NB4 (cell line): Measurements from ENCODE around the gene HSD17B12.

Source experiments
- MYC ChIP-seq: IDR thresholded peaks from 2 replicates; pipeline ENCODE4 v1.6.1; 2011; ENCODE audit warnings: low read depth, low read length
- POLR2A ChIP-seq: IDR thresholded peaks from 2 replicates; pipeline ENCODE4 v1.6.1; 2011; ENCODE audit warnings: mild to moderate bottlenecking; ENCODE audit not compliant: insufficient read length; ENCODE audit errors: extremely low read depth
- TF ChIP-seq, protein P1 (sequence below): IDR thresholded peaks from one replicate; pipeline ENCODE4 v1.5.1; 2012; ENCODE audit warnings: low read depth, low read length
- TF ChIP-seq, protein P2 (sequence below): IDR thresholded peaks from 2 replicates; pipeline ENCODE4 v1.6.1; 2011; ENCODE audit warnings: low read depth, low read length

DNA sequence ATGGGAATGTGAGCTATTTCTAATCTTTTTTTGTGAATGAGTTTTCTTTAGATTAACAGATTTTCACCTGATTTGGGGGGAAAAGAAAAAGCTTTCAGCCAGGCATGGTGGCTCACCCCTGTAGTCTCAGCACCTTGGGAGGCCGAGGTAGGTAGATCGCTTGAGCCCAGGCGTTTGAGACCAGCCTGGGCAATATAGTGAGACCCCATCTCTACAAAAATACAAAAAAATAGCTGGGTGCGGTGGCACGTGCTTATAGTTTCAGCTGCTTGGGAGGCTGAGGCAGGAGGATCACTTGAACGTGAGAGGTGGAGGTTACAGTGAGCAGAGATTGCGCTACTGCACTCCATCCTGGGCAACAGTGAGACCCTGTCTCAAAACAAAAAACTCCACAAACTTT, 92.2 kb downstream of the HSD17B12 start:
- TF ChIP-seq POLR2A (no peak), MYC (no peak)
- TF ChIP-seq, protein P1, sequence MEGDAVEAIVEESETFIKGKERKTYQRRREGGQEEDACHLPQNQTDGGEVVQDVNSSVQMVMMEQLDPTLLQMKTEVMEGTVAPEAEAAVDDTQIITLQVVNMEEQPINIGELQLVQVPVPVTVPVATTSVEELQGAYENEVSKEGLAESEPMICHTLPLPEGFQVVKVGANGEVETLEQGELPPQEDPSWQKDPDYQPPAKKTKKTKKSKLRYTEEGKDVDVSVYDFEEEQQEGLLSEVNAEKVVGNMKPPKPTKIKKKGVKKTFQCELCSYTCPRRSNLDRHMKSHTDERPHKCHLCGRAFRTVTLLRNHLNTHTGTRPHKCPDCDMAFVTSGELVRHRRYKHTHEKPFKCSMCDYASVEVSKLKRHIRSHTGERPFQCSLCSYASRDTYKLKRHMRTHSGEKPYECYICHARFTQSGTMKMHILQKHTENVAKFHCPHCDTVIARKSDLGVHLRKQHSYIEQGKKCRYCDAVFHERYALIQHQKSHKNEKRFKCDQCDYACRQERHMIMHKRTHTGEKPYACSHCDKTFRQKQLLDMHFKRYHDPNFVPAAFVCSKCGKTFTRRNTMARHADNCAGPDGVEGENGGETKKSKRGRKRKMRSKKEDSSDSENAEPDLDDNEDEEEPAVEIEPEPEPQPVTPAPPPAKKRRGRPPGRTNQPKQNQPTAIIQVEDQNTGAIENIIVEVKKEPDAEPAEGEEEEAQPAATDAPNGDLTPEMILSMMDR: no peak
- TF ChIP-seq, protein P2, sequence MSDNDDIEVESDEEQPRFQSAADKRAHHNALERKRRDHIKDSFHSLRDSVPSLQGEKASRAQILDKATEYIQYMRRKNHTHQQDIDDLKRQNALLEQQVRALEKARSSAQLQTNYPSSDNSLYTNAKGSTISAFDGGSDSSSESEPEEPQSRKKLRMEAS: no peak
